ENCODE data around the gene LIPG.
A peak's percentile ranks its signal among the peaks of the same experiment; 100 is the strongest.
"Not testable (repeated sequence)": the region's sequence is repeated elsewhere in the genome, so short reads cannot be mapped to it uniquely, and the experiment has no call there.

Gene LIPG

GRCh38 chr18:49579041-49579440 lies 17.2 kb downstream of the LIPG start:
- not testable (repeated sequence) for DNase-seq

GRCh38 chr18:49579583-49579982 lies 17.7 kb downstream of the LIPG start:
- not testable (repeated sequence) for DNase-seq

GRCh38 chr18:49580279-49580678 lies 18.4 kb downstream of the LIPG start:
- DNase-seq, result no peak

GRCh38 chr18:49581371-49581770 lies 19.5 kb downstream of the LIPG start:
- no peak for DNase-seq

- DNase-seq, result no peak
Measured at GRCh38 chr18:49582579-49582978, 20.7 kb downstream of the LIPG start.

GRCh38 chr18:49584394-49584793 lies 22.5 kb downstream of the LIPG start:
- DNase-seq, result no peak

GRCh38 chr18:49584951-49585350 lies 23.1 kb downstream of the LIPG start:
- DNase-seq, result not testable (repeated sequence)

- DNase-seq, result no peak
Measured at GRCh38 chr18:49585781-49586663, 24.2 kb downstream of the LIPG start.

GRCh38 chr18:49588171-49588570 lies 26.3 kb downstream of the LIPG start:
- no peak for DNase-seq

- peak; percentile 40 for DNase-seq
Measured at GRCh38 chr18:49588971-49589370, 27.1 kb downstream of the LIPG start.

- no peak for DNase-seq
Measured at GRCh38 chr18:49590608-49591007, 28.8 kb downstream of the LIPG start.

GRCh38 chr18:49591271-49591670 lies 29.4 kb downstream of the LIPG start:
- no peak for DNase-seq

- DNase-seq, result no peak
Measured at GRCh38 chr18:49591775-49592174, 29.9 kb downstream of the LIPG start.

- no peak for DNase-seq
Measured at GRCh38 chr18:49596687-49597086, 34.8 kb downstream of the LIPG start.

GRCh38 chr18:49597157-49597931 lies 35.5 kb downstream of the LIPG start:
- no peak for DNase-seq

- no peak for DNase-seq
Measured at GRCh38 chr18:49601211-49601610, 39.4 kb downstream of the LIPG start.

- no peak for DNase-seq
Measured at GRCh38 chr18:49608366-49609255, 46.8 kb downstream of the LIPG start.

GRCh38 chr18:49609256-49610021 lies 47.6 kb downstream of the LIPG start:
- DNase-seq, result no peak

- no peak for DNase-seq
Measured at GRCh38 chr18:49610022-49610445, 48.2 kb downstream of the LIPG start.

- DNase-seq, result no peak
Measured at GRCh38 chr18:49611316-49611715, 49.5 kb downstream of the LIPG start.

GRCh38 chr18:49612515-49613033 lies 50.7 kb downstream of the LIPG start:
- DNase-seq, result no peak

GRCh38 chr18:49613141-49613640 lies 51.3 kb downstream of the LIPG start:
- no peak for DNase-seq
